Measurements from ENCODE around the gene LRIT1. TPM values are rescaled to one million over a fixed set of nuclear protein-coding genes. Genes with fewer than 3 reads are reported as not detected.

The LRIT1 gene
- total RNA-seq, 4 donors from 2014 or later = not detected

DNA sequence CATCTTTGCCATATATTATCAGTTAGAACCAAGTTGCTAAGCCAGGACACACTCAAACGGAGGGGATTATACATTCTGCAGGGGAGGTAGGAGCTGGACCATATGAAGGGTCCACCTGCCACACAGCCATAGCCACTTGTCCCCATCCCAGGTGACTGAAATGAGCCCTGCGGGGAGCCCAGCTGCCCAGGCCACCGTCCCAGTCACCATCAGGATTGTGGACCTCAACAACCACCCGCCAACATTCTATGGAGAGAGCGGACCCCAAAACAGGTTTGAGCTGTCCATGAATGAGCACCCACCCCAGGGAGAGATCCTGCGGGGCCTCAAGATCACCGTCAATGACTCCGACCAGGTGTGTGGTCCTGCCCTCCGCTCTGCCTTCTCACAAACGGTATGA lies 33.3 kb downstream of the LRIT1 start:
- DNase-seq = no peak
- TF ChIP-seq POLR2A (IDR thresholded peaks at IDR 0.05) = no peak
- TF ChIP-seq, protein P1, sequence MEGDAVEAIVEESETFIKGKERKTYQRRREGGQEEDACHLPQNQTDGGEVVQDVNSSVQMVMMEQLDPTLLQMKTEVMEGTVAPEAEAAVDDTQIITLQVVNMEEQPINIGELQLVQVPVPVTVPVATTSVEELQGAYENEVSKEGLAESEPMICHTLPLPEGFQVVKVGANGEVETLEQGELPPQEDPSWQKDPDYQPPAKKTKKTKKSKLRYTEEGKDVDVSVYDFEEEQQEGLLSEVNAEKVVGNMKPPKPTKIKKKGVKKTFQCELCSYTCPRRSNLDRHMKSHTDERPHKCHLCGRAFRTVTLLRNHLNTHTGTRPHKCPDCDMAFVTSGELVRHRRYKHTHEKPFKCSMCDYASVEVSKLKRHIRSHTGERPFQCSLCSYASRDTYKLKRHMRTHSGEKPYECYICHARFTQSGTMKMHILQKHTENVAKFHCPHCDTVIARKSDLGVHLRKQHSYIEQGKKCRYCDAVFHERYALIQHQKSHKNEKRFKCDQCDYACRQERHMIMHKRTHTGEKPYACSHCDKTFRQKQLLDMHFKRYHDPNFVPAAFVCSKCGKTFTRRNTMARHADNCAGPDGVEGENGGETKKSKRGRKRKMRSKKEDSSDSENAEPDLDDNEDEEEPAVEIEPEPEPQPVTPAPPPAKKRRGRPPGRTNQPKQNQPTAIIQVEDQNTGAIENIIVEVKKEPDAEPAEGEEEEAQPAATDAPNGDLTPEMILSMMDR (IDR thresholded peaks at IDR 0.05) = no peak
- H3K4me1 ChIP-seq = no peaks in the 10 kb centered on the region
- no peaks in the 10 kb centered on the region for H3K9me3 ChIP-seq
- H3K27me3 ChIP-seq = no peaks in the 10 kb centered on the region
- H3K27ac ChIP-seq = no peak overlapping the region
- no peak overlapping the region for H3K4me3 ChIP-seq
- peaks cover 0 to 6% (median 0%) of the 10 kb centered on the region in 3 donors for H3K36me3 ChIP-seq

DNA sequence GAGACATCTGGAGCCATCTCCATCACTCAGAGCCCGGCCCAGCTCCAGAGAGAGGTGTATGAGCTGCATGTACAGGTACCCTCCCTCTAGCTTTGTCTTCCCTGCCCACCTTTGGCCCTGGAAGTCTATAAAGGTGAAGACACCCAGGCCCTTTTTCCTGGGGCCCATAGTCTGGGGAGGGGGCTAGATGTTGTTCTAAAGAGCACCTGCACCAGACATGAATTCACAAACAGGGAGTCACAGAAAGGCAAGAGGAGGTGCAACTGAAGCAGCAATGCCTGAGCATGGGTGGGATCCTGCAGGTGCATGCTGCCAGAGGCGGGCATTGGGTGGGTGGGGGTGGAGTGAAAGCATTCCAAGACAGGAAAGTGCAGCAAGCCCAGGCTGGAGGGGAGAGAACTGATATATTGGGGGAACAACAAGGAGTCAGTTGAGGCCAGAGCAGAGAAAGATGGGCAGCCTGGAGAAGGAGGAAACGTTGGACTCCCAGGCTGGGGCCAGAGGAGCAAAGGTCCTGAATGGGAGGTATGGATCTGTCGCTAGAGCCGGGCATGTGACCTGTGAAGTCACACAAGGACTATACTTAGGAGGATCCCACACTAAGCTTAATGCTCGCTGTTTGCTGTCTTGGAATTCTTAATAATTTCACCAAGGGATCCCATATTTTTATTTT lies 35.4 kb downstream of the LRIT1 start:
- no peak for DNase-seq
- H3K27me3 ChIP-seq = no peaks in the 10 kb centered on the region
- TF ChIP-seq, protein P1 (IDR thresholded peaks at IDR 0.05) = no peak
- no peak for TF ChIP-seq POLR2A (IDR thresholded peaks at IDR 0.05)
- no peaks in the 10 kb centered on the region for H3K9me3 ChIP-seq
- no peaks in the 10 kb centered on the region for H3K36me3 ChIP-seq
- H3K4me3 ChIP-seq = no peak overlapping the region
- no peak overlapping the region for H3K27ac ChIP-seq
- H3K4me1 ChIP-seq = peaks cover 0 to 11% (median 0%) of the 10 kb centered on the region in 4 donors

DNA sequence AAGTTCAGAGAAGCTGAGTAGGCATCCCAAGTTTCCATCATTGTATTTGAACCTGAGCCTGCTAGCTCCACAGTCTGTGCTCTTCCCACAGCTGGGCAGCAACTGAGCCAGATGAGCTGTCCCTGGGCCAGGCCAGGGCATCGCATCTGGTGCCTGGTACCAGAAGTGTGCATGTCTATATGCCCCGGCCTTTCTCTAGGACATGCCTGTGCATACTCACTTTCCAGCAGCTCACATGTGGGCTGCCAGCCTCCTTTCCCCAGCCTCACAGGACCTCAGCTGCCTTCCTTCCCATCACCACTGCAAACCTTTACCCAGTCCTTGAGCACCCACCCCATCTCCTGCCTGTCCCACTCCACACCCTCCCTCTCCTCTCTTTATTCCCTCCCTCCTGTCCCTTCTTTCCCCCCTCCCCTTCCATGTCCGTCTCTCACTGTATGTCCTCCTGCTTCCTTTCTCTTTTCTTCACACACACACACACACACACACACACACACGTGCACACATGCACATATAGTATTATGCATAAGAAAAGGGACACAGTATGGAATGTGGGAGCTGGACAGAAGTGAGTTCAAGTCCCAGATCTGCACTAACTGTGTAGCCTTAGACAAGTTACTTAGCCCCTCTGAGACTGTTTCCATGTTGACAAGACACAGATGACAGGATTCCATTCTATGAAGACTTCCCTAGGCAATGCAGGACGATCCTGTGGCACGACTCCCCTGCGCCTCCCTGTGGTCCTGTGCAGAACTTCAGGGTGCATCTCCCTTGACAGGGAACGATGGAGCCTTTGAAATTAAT lies 36.1 kb downstream of the LRIT1 start:
- Histone ChIP-seq H3K4me1 (peaks cover 0 to 18% (median 0%) of the 10 kb centered on the region in 4 donors), H3K4me3 (no peak overlapping the region), H3K27ac (no peak overlapping the region), H3K9me3 (no peaks in the 10 kb centered on the region), H3K36me3 (no peaks in the 10 kb centered on the region), H3K27me3 (no peaks in the 10 kb centered on the region)
- TF ChIP-seq, protein P1 (IDR thresholded peaks at IDR 0.05) = peak in 5 of 6 experiments; percentile 16 to 91 (median 82)
- no peak for TF ChIP-seq POLR2A (IDR thresholded peaks at IDR 0.05)
- peak; percentile 26 to 85 (median 85) for DNase-seq

DNA sequence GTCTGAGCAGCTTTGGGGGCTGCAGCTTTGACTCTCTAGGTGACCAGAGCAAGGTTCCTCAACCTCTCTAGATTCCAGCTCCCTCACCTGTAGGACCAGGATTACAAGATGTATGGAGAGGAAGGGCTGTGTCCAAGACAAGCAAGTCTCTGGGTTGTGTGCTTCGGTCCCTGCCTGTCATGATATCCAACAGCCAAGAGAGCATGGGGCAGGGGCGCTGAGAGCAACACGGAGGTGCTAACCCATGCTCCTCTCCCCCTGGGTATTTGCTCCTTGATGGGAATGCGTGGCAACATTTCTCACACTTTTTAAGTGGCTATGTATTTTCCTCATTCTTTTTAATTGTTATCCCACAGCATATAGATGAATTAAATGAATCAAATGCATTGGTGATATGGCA lies 36.7 kb downstream of the LRIT1 start:
- H3K27ac ChIP-seq = no peak overlapping the region
- no peaks in the 10 kb centered on the region for H3K9me3 ChIP-seq
- no peak for DNase-seq
- H3K4me1 ChIP-seq = peaks cover 0 to 18% (median 0%) of the 10 kb centered on the region in 4 donors
- H3K4me3 ChIP-seq = no peak overlapping the region
- no peaks in the 10 kb centered on the region for H3K27me3 ChIP-seq
- TF ChIP-seq POLR2A (IDR thresholded peaks at IDR 0.05) = no peak
- TF ChIP-seq, protein P1 (IDR thresholded peaks at IDR 0.05) = no peak
- H3K36me3 ChIP-seq = no peaks in the 10 kb centered on the region

DNA sequence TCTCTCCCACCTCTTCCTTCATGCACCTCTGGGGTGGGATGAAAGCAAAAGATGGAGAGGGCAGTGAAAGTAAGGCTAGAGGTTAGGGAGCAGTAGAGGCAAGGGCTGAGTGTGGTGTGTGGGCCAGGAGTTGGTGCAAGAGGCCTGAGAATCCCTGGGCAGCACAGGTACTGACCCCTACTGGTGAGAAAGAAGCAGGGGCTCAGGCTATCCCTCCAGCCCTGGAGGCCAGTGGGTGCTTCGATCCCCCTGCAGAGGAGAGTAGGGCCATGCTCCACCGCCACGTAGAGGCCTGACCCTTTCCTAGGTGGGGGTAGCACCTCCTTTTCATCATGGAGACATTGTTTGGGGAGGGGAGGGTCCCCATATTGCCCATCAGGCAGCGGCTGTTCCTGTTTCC lies 37.2 kb downstream of the LRIT1 start:
- no peaks in the 10 kb centered on the region for H3K36me3 ChIP-seq
- no peak for DNase-seq
- no peak overlapping the region for H3K27ac ChIP-seq
- H3K4me3 ChIP-seq = no peak overlapping the region
- peaks cover 0 to 20% (median 0%) of the 10 kb centered on the region in 4 donors for H3K4me1 ChIP-seq
- H3K9me3 ChIP-seq = no peaks in the 10 kb centered on the region
- no peak for TF ChIP-seq POLR2A (IDR thresholded peaks at IDR 0.05)
- TF ChIP-seq, protein P1 (IDR thresholded peaks at IDR 0.05) = peak in 3 of 6 experiments; percentile 15 to 47 (median 45)
- H3K27me3 ChIP-seq = no peaks in the 10 kb centered on the region
